SU-DHL-6 (cell line): ENCODE results near the gene DYSF.

Source experiments
- H2AFZ ChIP-seq: fragments of 200-600 bp; sonication (generic); 2 replicates; pipeline ENCODE4 v1.6.1; 2014; ENCODE audit warnings: low read depth, mild to moderate bottlenecking, moderate library complexity, mixed read lengths, antibody characterized with exemption, low read length; ENCODE audit not compliant: severe bottlenecking
- H3F3A ChIP-seq: fragments of 200-600 bp; shearing (Covaris generic); 2 replicates; pipeline ENCODE4 v1.6.0; 2016; ENCODE audit warnings: antibody characterized with exemption, mild to moderate bottlenecking; ENCODE audit not compliant: insufficient read depth
- H3K27ac ChIP-seq: fragments of 200-600 bp; sonication (generic); 2 replicates; pipeline ENCODE4 v1.5.1; 2016; ENCODE audit warnings: low read depth, mild to moderate bottlenecking, low read length, moderate library complexity, mixed read lengths
- H3K27me3 ChIP-seq: fragments of 200-600 bp; sonication (generic), shearing (Covaris generic); 2 replicates; pipeline ENCODE4 v1.6.0; 2014; ENCODE audit warnings: mild to moderate bottlenecking, low read length
- H3K36me3 ChIP-seq: fragments of 200-600 bp; sonication (generic); 2 replicates; pipeline ENCODE4 v1.6.1; 2014; ENCODE audit warnings: mild to moderate bottlenecking, low read length, mixed read lengths
- H3K4me2 ChIP-seq: fragments of 300-600, 200-600 bp; shearing (Covaris generic), sonication (generic); 2 replicates; pipeline ENCODE4 v1.6.0; 2014; ENCODE audit warnings: low read length, low read depth, mild to moderate bottlenecking; ENCODE audit not compliant: poor library complexity, severe bottlenecking
- H3K4me3 ChIP-seq: fragments of 200-600 bp; sonication (generic); 2 replicates; pipeline ENCODE4 v1.5.1; 2014; ENCODE audit warnings: antibody characterized with exemption, low read length, mild to moderate bottlenecking, mixed read lengths; ENCODE audit not compliant: insufficient read depth, poor library complexity, severe bottlenecking
- H3K79me2 ChIP-seq: fragments of 200-600 bp; sonication (generic); 2 replicates; pipeline ENCODE4 v1.6.1; 2014; ENCODE audit warnings: mild to moderate bottlenecking, low read length, moderate library complexity; ENCODE audit not compliant: insufficient read depth
- H3K9ac ChIP-seq: fragments of 200-600 bp; sonication (generic); 2 replicates; pipeline ENCODE4 v1.7.0; 2014; ENCODE audit warnings: mild to moderate bottlenecking, low read length
- H3K9me2 ChIP-seq: fragments of 200-600 bp; sonication (generic); replicated peaks from 2 replicates; pipeline ENCODE4 v1.6.1; 2014; ENCODE audit warnings: low read length; ENCODE audit not compliant: insufficient read depth
- H3K9me3 ChIP-seq: fragments of 200-600 bp; sonication (generic); 2 replicates; pipeline ENCODE4 v1.6.1; 2014; ENCODE audit warnings: low read length, mixed read lengths; ENCODE audit not compliant: insufficient read depth
- H4K20me1 ChIP-seq: fragments of 200-600 bp; sonication (generic); 2 replicates; pipeline ENCODE4 v1.6.1; 2014; ENCODE audit warnings: low read depth, mild to moderate bottlenecking, antibody characterized with exemption, low read length, moderate library complexity, mixed read lengths
- CTCF ChIP-seq: fragments of 200-600 bp; sonication (generic); IDR thresholded peaks from one replicate; pipeline ENCODE4 v1.5.1; 2017; ENCODE audit warnings: antibody characterized with exemption, mild to moderate bottlenecking, low read length, moderate library complexity; ENCODE audit not compliant: insufficient read depth, poor library complexity, severe bottlenecking
- EZH2phosphoT487 ChIP-seq: fragments of 200-600 bp; sonication (generic), shearing (Covaris generic); conservative IDR thresholded peaks from 2 replicates; pipeline ENCODE4 v1.6.1; 2018; ENCODE audit warnings: mild to moderate bottlenecking, antibody characterized with exemption, low read length, moderate library complexity, mixed read lengths

The DYSF gene

GRCh38 chr2:71683666-71684065 lies 230.3 kb downstream of the DYSF start:
- Histone ChIP-seq H3K4me3 (no peak overlapping the region), H3K27me3 (no peaks in the 10 kb centered on the region), H3K9ac (no peak overlapping the region), H2AFZ (no peak overlapping the region), H3K9me3 (no peaks in the 10 kb centered on the region), H3K9me2 (no peaks in the 10 kb centered on the region), H3K27ac (no peak overlapping the region), H3K4me2 (no peak overlapping the region), H3K36me3 (no peaks in the 10 kb centered on the region), H3K79me2 (no peaks in the 10 kb centered on the region), H3F3A (no peaks in the 10 kb centered on the region), H4K20me1 (no peaks in the 10 kb centered on the region)
- no peak for TF ChIP-seq EZH2phosphoT487
- no peak for TF ChIP-seq CTCF

- H3K79me2 ChIP-seq, result no peaks in the 10 kb centered on the region
- no peaks in the 10 kb centered on the region for H3F3A ChIP-seq
- TF ChIP-seq CTCF, result no peak
- TF ChIP-seq EZH2phosphoT487, result no peak
- H3K27me3 ChIP-seq, result no peaks in the 10 kb centered on the region
- H4K20me1 ChIP-seq, result no peaks in the 10 kb centered on the region
- H3K27ac ChIP-seq, result no peak overlapping the region
- no peaks in the 10 kb centered on the region for H3K9me2 ChIP-seq
- H3K4me3 ChIP-seq, result no peak overlapping the region
- no peak overlapping the region for H3K4me2 ChIP-seq
- no peak overlapping the region for H3K9ac ChIP-seq
- H3K9me3 ChIP-seq, result no peaks in the 10 kb centered on the region
- H3K36me3 ChIP-seq, result no peaks in the 10 kb centered on the region
- no peak overlapping the region for H2AFZ ChIP-seq
Observed at GRCh38 chr2:71684226-71685072, 231.1 kb downstream of the DYSF start.

- H3K9me2 ChIP-seq, result no peaks in the 10 kb centered on the region
- no peak overlapping the region for H3K27ac ChIP-seq
- H3K27me3 ChIP-seq, result no peaks in the 10 kb centered on the region
- TF ChIP-seq CTCF, result no peak
- TF ChIP-seq EZH2phosphoT487, result no peak
- H3K4me3 ChIP-seq, result no peak overlapping the region
- no peak overlapping the region for H3K4me2 ChIP-seq
- no peaks in the 10 kb centered on the region for H3K9me3 ChIP-seq
- no peaks in the 10 kb centered on the region for H3F3A ChIP-seq
- no peak overlapping the region for H2AFZ ChIP-seq
- no peaks in the 10 kb centered on the region for H4K20me1 ChIP-seq
- no peaks in the 10 kb centered on the region for H3K79me2 ChIP-seq
- H3K36me3 ChIP-seq, result no peaks in the 10 kb centered on the region
- H3K9ac ChIP-seq, result no peak overlapping the region
Observed at GRCh38 chr2:71685073-71685848, 231.9 kb downstream of the DYSF start.
